ENCODE results near the gene RPS6KA1.

Gene RPS6KA1

GRCh38 chr1:26536521-26536920 lies 7.0 kb downstream of the RPS6KA1 start:
- H3K36me3 ChIP-seq (ENCODE audit: insufficient read depth, low read length) = no peaks in the 10 kb centered on the region
- no peak for DNase-seq (ENCODE audit: low read depth, low spot score)

GRCh38 chr1:26537951-26538352 lies 8.4 kb downstream of the RPS6KA1 start:
- Histone ChIP-seq H3K36me3 (ENCODE audit: insufficient read depth, low read length) (no peaks in the 10 kb centered on the region), H3K27ac (no peak overlapping the region), H3K4me3 (no peak overlapping the region), H3K9ac (ENCODE audit: insufficient read length) (no peak overlapping the region), H3K9me3 (ENCODE audit: low read depth, low read length) (no peaks in the 10 kb centered on the region)
- no peak for TF ChIP-seq POLR2AphosphoS5 (IDR thresholded peaks at IDR 0.05; ENCODE audit: borderline replicate concordance, low read depth, low read length)
- no peak for TF ChIP-seq EZH2 (IDR thresholded peaks at IDR 0.05)
- TF ChIP-seq FOXP2 (optimal IDR thresholded peaks at IDR 0.05; ENCODE audit: control extremely low read depth, extremely low read length, insufficient read depth) = no peak
- no peak for DNase-seq (ENCODE audit: low read depth, low spot score)

More at GRCh38 chr1:26536521-26536920, 7.0 kb downstream of the RPS6KA1 start:
- Histone ChIP-seq H3K4me3 (no peak overlapping the region), H3K9me3 (ENCODE audit: low read depth, low read length) (no peaks in the 10 kb centered on the region), H3K9ac (ENCODE audit: insufficient read length) (no peak overlapping the region), H3K27ac (no peak overlapping the region)
- TF ChIP-seq FOXP2 (optimal IDR thresholded peaks at IDR 0.05; ENCODE audit: control extremely low read depth, extremely low read length, insufficient read depth) (no peak), POLR2AphosphoS5 (IDR thresholded peaks at IDR 0.05; ENCODE audit: borderline replicate concordance, low read depth, low read length) (no peak), EZH2 (IDR thresholded peaks at IDR 0.05) (no peak)

GRCh38 chr1:26538480-26539412 lies 9.2 kb downstream of the RPS6KA1 start:
- Histone ChIP-seq H3K9ac (ENCODE audit: insufficient read length) (no peak overlapping the region), H3K4me3 (no peak overlapping the region), H3K36me3 (ENCODE audit: insufficient read depth, low read length) (no peaks in the 10 kb centered on the region), H3K9me3 (ENCODE audit: low read depth, low read length) (no peaks in the 10 kb centered on the region), H3K27ac (no peak overlapping the region)
- TF ChIP-seq EZH2 (IDR thresholded peaks at IDR 0.05) (no peak), FOXP2 (optimal IDR thresholded peaks at IDR 0.05; ENCODE audit: control extremely low read depth, extremely low read length, insufficient read depth) (no peak), POLR2AphosphoS5 (IDR thresholded peaks at IDR 0.05; ENCODE audit: borderline replicate concordance, low read depth, low read length) (no peak)
- no peak for DNase-seq (ENCODE audit: low read depth, low spot score)

GRCh38 chr1:26539722-26540121 lies 10.2 kb downstream of the RPS6KA1 start:
- Histone ChIP-seq H3K27ac (no peak overlapping the region), H3K4me3 (no peak overlapping the region), H3K9ac (ENCODE audit: insufficient read length) (no peak overlapping the region), H3K36me3 (ENCODE audit: insufficient read depth, low read length) (no peaks in the 10 kb centered on the region), H3K9me3 (ENCODE audit: low read depth, low read length) (no peaks in the 10 kb centered on the region)
- DNase-seq (ENCODE audit: low read depth, low spot score) = no peak
- TF ChIP-seq FOXP2 (optimal IDR thresholded peaks at IDR 0.05; ENCODE audit: control extremely low read depth, extremely low read length, insufficient read depth) = no peak
- no peak for TF ChIP-seq POLR2AphosphoS5 (IDR thresholded peaks at IDR 0.05; ENCODE audit: borderline replicate concordance, low read depth, low read length)
- no peak for TF ChIP-seq EZH2 (IDR thresholded peaks at IDR 0.05)

GRCh38 chr1:26540351-26540750 lies 10.8 kb downstream of the RPS6KA1 start:
- no peaks in the 10 kb centered on the region for H3K9me3 ChIP-seq (ENCODE audit: low read depth, low read length)
- H3K9ac ChIP-seq (ENCODE audit: insufficient read length) = no peak overlapping the region
- no peak for DNase-seq (ENCODE audit: low read depth, low spot score)
- no peaks in the 10 kb centered on the region for H3K36me3 ChIP-seq (ENCODE audit: insufficient read depth, low read length)
- no peak overlapping the region for H3K4me3 ChIP-seq
- H3K27ac ChIP-seq = no peak overlapping the region
- TF ChIP-seq POLR2AphosphoS5 (IDR thresholded peaks at IDR 0.05; ENCODE audit: borderline replicate concordance, low read depth, low read length) (no peak), EZH2 (IDR thresholded peaks at IDR 0.05) (no peak), FOXP2 (optimal IDR thresholded peaks at IDR 0.05; ENCODE audit: control extremely low read depth, extremely low read length, insufficient read depth) (no peak)

GRCh38 chr1:26541431-26541815 lies 11.9 kb downstream of the RPS6KA1 start:
- Histone ChIP-seq H3K27ac (no peak overlapping the region), H3K9me3 (ENCODE audit: low read depth, low read length) (no peaks in the 10 kb centered on the region), H3K36me3 (ENCODE audit: insufficient read depth, low read length) (no peaks in the 10 kb centered on the region), H3K9ac (ENCODE audit: insufficient read length) (no peak overlapping the region), H3K4me3 (no peak overlapping the region)
- no peak for TF ChIP-seq EZH2 (IDR thresholded peaks at IDR 0.05)
- TF ChIP-seq POLR2AphosphoS5 (IDR thresholded peaks at IDR 0.05; ENCODE audit: borderline replicate concordance, low read depth, low read length) = no peak
- no peak for TF ChIP-seq FOXP2 (optimal IDR thresholded peaks at IDR 0.05; ENCODE audit: control extremely low read depth, extremely low read length, insufficient read depth)
- no peak for DNase-seq (ENCODE audit: low read depth, low spot score)

- no peak overlapping the region for H3K27ac ChIP-seq
- H3K4me3 ChIP-seq = no peak overlapping the region
- no peak for TF ChIP-seq POLR2AphosphoS5 (IDR thresholded peaks at IDR 0.05; ENCODE audit: borderline replicate concordance, low read depth, low read length)
- TF ChIP-seq EZH2 (IDR thresholded peaks at IDR 0.05) = no peak
- no peak for TF ChIP-seq FOXP2 (optimal IDR thresholded peaks at IDR 0.05; ENCODE audit: control extremely low read depth, extremely low read length, insufficient read depth)
- no peaks in the 10 kb centered on the region for H3K9me3 ChIP-seq (ENCODE audit: low read depth, low read length)
- H3K9ac ChIP-seq (ENCODE audit: insufficient read length) = no peak overlapping the region
- no peaks in the 10 kb centered on the region for H3K36me3 ChIP-seq (ENCODE audit: insufficient read depth, low read length)
- no peak for DNase-seq (ENCODE audit: low read depth, low spot score)
Measured at GRCh38 chr1:26541816-26542711, 12.5 kb downstream of the RPS6KA1 start.
